ENCODE results near the gene ALDH8A1.
"Not testable (repeated sequence)": the region's sequence is repeated elsewhere in the genome, so short reads cannot be mapped to it uniquely, and the experiment has no call there.

The ALDH8A1 gene

DNA sequence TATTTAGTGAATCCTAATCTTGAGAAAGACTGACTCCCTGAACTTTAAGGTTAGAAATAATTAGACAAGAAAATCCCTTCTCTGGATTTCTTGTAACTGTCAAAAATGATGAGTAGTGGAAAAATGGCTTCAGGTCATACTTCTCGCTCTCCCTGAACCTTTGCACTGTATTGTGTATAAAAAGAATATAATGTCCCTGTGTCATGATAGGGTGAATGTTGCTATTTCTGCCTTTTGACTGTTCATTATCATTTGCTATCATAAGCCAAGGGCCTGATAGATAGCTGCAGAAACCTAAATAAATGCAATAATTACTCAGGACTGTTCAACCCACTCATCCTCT is 39.3 kb downstream of the ALDH8A1 start:
- DNase-seq (ENCODE audit: low read depth, low spot score), result no peak

DNA sequence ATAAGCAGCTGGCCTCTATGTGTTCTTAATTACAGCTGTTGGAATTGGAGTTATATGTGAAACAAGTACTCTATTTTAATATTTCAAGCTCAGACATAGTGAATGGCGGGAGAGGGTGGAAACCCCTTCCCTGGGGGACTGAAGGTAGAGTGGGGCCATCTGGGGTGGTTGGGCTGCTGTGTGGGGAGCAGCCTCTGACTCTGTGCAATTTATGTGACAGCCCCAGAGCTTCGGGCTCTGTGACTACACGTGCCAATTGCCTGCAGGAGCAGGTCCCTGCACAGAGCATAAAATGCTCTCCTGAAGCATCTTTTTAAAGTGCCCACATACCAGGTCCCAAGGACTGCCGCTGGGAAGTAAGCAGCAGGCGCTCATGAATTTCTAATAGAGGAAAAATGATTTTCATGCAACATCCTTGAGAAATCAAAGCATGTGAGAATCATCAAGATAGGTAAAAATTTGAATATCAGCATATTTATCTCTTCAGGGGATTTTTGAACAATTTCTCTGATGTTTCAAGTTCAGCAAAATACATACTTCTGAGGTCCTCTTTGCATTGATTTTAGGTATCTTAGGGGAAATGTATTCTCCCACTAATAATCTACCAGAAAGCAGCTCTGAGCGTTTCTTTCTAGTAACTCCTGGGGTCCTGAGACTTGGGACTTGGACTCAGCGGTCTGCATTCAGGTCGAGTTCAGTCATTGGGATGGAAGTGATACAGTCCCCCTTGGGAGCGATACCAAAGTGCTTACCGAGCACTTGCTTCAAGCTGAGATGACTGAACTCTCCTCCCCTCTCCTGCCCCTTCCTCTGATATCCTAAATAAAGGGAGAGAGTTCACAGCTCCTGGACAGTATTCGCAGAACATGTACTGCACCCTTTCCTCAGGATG is 40.0 kb downstream of the ALDH8A1 start:
- no peak for DNase-seq (ENCODE audit: low read depth, low spot score)

DNA sequence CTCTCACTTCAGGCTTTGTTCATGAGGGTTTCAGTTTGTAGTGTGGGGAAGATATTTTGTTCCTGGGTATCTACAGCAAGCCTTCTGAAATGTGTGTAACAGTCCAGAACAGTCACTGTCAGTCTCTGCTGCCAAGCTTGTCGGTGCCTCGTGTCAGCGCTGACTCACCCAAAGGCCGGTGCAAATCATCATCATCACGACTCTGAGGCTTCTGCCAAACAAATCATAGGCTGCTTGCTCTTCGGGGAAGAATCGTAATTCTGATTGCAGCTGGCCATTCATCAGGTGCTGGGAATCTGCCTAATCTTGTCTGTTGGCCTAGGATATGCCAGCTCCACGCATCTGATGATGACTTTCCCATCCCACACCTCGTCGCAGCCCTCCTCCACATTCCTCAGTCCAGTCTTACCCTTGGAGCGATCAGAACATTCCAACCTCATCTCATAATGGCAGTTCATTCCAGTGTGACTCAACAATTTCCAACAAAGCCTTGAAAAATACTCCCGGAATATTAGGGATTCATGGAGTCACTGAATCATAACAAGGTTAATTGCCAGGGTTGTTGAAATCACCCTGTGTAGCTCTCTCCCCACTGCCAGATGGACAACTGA is 40.9 kb downstream of the ALDH8A1 start:
- peak; percentile 21 for DNase-seq (ENCODE audit: low read depth, low spot score)

- DNase-seq (ENCODE audit: low read depth, low spot score), result not testable (repeated sequence)
These were observed 45.2 kb downstream of the ALDH8A1 start for GRCh38 chr6:134904731-134905130.

GRCh38 chr6:134903448-134903847 is 46.5 kb downstream of the ALDH8A1 start:
- no peak for DNase-seq (ENCODE audit: low read depth, low spot score)

GRCh38 chr6:134902936-134903335 is 47.0 kb downstream of the ALDH8A1 start:
- no peak for DNase-seq (ENCODE audit: low read depth, low spot score)

GRCh38 chr6:134902074-134902861 is 47.6 kb downstream of the ALDH8A1 start:
- DNase-seq (ENCODE audit: low read depth, low spot score), result no peak

DNA sequence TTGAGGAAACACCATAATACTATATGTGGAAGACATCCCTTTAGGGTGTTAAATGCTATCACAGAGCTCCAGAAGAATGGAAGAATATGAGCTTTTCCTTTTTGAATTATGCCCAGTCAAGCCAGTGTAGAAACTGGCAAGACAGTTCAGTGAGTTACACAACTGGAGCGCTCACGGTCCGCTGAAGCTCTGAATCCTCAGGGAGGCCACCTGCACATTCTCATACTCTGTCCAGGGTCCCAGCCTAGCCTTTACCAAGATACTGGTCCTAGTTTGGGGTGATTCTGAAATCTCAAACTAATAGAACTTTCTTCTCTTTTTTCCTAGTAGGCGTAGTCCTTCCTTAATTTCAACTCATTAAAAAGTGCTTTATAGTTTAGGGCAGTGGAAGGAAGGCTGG is 51.3 kb downstream of the ALDH8A1 start:
- DNase-seq (ENCODE audit: low read depth, low spot score), result no peak

DNA sequence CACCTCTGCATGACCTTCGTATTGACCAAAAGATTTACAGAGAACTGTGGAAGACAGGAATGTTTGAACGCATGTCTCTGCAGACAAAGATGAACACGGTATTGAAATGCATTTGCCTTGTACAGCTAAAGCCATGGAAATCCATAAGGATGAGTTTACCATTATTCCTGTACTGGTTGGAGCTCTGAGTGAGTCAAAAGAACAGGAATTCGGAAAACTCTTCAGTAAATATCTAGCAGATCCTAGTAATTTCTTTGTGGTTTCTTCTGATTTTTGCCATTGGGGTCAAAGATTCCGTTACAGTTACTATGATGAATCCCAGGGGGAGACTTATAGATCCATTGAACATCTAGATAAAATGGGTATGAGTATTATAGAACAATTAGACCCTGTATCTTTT is 51.7 kb downstream of the ALDH8A1 start:
- DNase-seq (ENCODE audit: low read depth, low spot score), result not testable (repeated sequence)

GRCh38 chr6:134896910-134897309 is 53.0 kb downstream of the ALDH8A1 start:
- DNase-seq (ENCODE audit: low read depth, low spot score), result no peak

- DNase-seq (ENCODE audit: low read depth, low spot score), result no peak
These were observed 55.1 kb downstream of the ALDH8A1 start for GRCh38 chr6:134894800-134895199.

DNA sequence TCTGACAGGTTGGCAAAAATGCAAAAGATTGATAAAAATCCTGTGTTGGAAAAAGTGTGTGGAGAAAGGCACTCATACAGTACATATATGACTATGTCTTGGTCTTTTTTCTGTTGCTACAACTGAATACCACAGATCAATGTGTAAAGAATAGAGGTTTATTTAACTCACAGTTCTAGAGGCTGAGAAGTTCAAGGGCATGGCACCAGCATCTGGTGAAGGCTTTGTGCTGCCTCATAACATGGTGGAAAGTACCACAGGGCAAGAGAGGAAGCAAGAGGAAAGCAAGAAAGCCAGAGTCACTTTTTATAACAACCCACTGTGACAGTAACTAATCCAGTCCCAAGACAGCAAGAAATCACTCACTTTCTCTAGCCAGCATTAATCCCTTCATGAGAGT is 57.5 kb downstream of the ALDH8A1 start:
- DNase-seq (ENCODE audit: low read depth, low spot score), result no peak

DNA sequence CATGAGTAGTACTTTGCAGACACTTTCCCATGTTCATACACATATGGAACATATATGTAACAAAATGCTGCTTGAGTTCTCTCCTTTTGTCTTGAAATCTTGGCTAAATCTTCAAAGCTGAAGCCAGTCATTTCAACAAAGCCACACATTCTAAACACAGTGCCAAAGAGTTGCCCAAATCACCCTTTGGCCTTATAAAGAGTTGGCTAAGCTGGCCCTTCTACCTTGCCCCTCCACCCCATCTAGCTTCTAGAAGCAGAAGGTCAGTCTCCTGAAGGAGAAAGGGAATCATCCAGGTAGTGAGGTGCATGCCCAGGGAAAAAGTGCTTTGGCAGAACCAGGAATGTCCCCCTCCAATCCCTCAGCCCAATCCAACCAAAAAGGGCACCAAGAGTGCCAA is 58.3 kb downstream of the ALDH8A1 start:
- no peak for DNase-seq (ENCODE audit: low read depth, low spot score)

GRCh38 chr6:134888316-134888715 is 61.6 kb downstream of the ALDH8A1 start:
- DNase-seq (ENCODE audit: low read depth, low spot score), result no peak

DNA sequence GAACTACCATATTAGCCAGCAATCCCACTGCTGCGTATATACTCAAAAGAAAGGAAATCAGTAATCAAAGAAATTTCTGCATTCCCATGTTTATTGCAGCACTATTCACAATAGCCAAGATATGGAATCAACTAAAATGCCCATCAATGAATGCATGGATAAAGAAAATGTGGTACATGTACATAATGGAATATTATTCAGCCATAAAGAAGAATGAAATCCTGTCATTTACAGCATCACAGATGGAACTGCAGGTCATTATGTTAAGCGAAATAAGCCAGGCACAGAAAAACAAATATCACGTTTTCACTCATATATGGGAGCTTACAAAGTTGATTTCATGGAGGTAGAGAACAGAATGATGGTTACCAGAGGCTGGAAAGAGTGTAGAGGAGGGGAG is 65.1 kb downstream of the ALDH8A1 start:
- no peak for DNase-seq (ENCODE audit: low read depth, low spot score)

DNA sequence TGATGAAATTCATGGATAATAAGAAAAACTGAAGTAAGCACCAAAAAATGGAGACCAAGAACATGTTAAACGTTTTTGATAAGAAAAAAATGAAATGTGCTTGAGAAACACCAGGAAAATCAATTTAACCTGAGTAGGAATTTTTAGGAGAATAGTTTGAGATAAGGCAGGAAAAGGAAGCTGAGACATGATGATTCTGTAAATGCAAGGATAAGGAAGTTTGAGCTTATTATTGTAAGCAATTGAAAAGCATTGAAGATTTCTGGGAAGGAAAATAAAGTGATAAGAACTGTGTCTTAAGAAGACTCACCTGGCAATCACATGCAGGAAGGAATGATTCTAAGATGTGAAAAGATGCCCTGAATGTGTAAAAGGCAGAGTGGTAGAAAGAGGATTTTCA is 66.6 kb downstream of the ALDH8A1 start:
- no peak for DNase-seq (ENCODE audit: low read depth, low spot score)

- peak; percentile 13 for DNase-seq (ENCODE audit: low read depth, low spot score)
These were observed 67.4 kb downstream of the ALDH8A1 start for GRCh38 chr6:134882426-134883038.

- DNase-seq (ENCODE audit: low read depth, low spot score), result no peak
These were observed 69.3 kb downstream of the ALDH8A1 start for GRCh38 chr6:134880487-134881190.

DNA sequence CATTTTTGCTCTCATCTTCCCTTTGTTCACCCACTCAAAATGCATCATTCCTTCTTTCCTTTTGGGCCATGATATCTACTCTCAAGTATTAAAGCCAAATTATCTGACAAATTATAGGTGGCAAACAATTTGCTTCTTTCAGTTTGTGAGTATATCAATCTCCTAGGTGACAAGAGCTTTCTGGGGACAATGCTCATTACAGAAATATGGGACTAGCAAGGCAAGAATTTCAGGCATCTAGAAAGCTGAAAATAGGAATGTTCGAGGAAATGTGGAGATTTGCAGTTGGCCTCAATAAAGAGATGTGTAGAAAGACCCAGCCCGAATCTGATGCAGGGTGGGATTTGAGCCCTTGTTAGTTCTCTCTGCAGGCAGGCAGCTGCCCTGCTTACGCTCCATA is 71.8 kb downstream of the ALDH8A1 start:
- no peak for DNase-seq (ENCODE audit: low read depth, low spot score)

DNA sequence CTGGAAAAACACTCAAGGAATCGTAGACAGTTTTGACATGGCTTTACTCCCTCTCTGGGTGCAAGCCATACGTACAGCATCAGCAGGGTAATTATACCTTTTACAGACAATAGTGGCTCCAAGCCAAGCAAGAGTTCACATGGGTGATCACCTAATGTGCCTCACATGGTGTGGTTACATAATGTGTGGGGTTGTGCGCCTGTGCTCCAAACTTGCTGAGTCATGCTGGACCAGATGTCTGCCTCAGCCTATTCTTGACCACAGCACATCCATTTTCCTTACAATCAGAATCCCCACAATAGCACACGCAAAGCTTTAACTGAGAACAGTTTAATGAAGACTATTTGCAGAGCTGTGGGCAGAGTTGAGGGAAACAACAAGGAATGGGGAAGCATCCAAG is 74.5 kb downstream of the ALDH8A1 start:
- DNase-seq (ENCODE audit: low read depth, low spot score), result no peak

Data from ELF-1 (cell line).